Stomach (tissue), 4 donors: ENCODE results near the gene USP34.

Source experiments
- CTCF ChIP-seq, 7 experiments: fragments of 450-650 bp in 4 of 7; fragments of 200-600 bp in 3 of 7; sonication (generic) in 3 of 7; IDR thresholded peaks; one replicate each; pipeline ENCODE4 v1.5.1; 2016 to 2019; ENCODE audit warnings: antibody characterized with exemption in 7 of 7, control low read depth in 2 of 7, mild to moderate bottlenecking in 1 of 7
- POLR2AphosphoS5 ChIP-seq, 3 donors: sonication (generic); formaldehyde crosslinking; IDR thresholded peaks; one replicate each; pipeline ENCODE4 v1.6.1; 2016; ENCODE audit warnings: antibody characterized with exemption in 3 of 3

- TF ChIP-seq POLR2AphosphoS5 (IDR thresholded peaks at IDR 0.05) (no peak), CTCF (IDR thresholded peaks at IDR 0.05) (no peak)
Observed at GRCh38 chr2:61291851-61292575, 178.9 kb downstream of the USP34 start.
